GM12878 (cell line): ENCODE results near the gene UFL1. TPM values are rescaled to one million over a fixed set of nuclear protein-coding genes. Genes with fewer than 3 reads are reported as not detected.

Experiments
- ATAC-seq: fragments of 200-7000 bp; cut with Tn5 transposase; 3 replicates; pipeline ENCODE4 v1.9.1; 2020; ENCODE audit warnings: mild to moderate bottlenecking, moderate library complexity
- BruUV-seq: library from RNA; stranded (reverse); fragments of 400-500 nt; replicated peaks from 2 replicates; lab custom pipeline; 2021; lab: Mats Ljungman, UMichigan
- CTCF ChIA-PET: fragments of 300-600 bp; sonication (Branson Sonifier 250); formaldehyde crosslinking; extraction: SDS; loops from one replicate; lab custom pipeline; 2021; ENCODE audit warnings: inconsistent platforms; lab: Yijun Ruan, JAX
- POLR2A ChIA-PET: fragments of 350-600 bp; formaldehyde crosslinking; extraction: SDS; loops from one replicate; lab custom pipeline; 2021; ENCODE audit warnings: inconsistent platforms; lab: Charles Lee
- RAD21 ChIA-PET: fragments of 300-600 bp; sonication (Branson Sonifier 250); formaldehyde crosslinking; loops from one replicate; lab custom pipeline; 2023; ENCODE audit warnings: antibody characterized with exemption; ENCODE audit not compliant: unreplicated experiment; lab: Charles Lee
- SMC1A ChIA-PET: fragments of 300-600 bp; sonication (Branson Sonifier 250); formaldehyde crosslinking; loops from one replicate; lab custom pipeline; 2023; ENCODE audit not compliant: unreplicated experiment, uncharacterized antibody; lab: Charles Lee
- DNase-seq: peaks from one replicate; pipeline ENCODE4 v3.0.0-alpha.2; 2011; ENCODE audit warnings: low read depth, low spot score
- FAIRE-seq: peaks from 3 replicates; lab custom pipeline; 2011; peaks lifted over from hg19 to GRCh38; lab: Jason Lieb, UNC
- H2AFZ ChIP-seq: 2 replicates; pipeline ENCODE4 v1.6.0; 2011; ENCODE audit warnings: low read depth, low read length, control low read depth; ENCODE audit not compliant: control insufficient read depth
- H3K27ac ChIP-seq: 2 replicates; pipeline ENCODE4 v1.5.1; 2011; ENCODE audit warnings: control low read depth; ENCODE audit not compliant: control insufficient read depth, insufficient read depth
- H3K27me3 ChIP-seq, 2 experiments: replicated peaks in 1 of 2; 2 replicates each; pipeline versions ENCODE4 v1.6.0 to v1.6.1; 2011; ENCODE audit warnings: low read length in 1 of 2; ENCODE audit not compliant: control insufficient read depth in 2 of 2, insufficient read depth in 2 of 2
- H3K36me3 ChIP-seq, 2 experiments: 2 replicates each; pipeline ENCODE4 v1.5.1; 2011; ENCODE audit warnings: low read length in 1 of 2; ENCODE audit not compliant: control insufficient read depth in 2 of 2, insufficient read depth in 2 of 2
- H3K4me1 ChIP-seq: 2 replicates; pipeline ENCODE4 v1.6.1; 2011; ENCODE audit warnings: mild to moderate bottlenecking, low read length, moderate library complexity, mixed read lengths; ENCODE audit not compliant: control insufficient read depth, insufficient read depth
- H3K4me2 ChIP-seq: 2 replicates; pipeline ENCODE4 v1.6.0; 2011; ENCODE audit warnings: control low read depth; ENCODE audit not compliant: control insufficient read depth, insufficient read depth
- H3K4me3 ChIP-seq: fragments of 200-600 bp; sonication (generic); 2 replicates; pipeline ENCODE4 v1.5.1; 2016
- H3K79me2 ChIP-seq: 2 replicates; pipeline ENCODE4 v1.6.0; 2011; ENCODE audit warnings: low read length; ENCODE audit not compliant: control insufficient read depth, insufficient read depth
- H3K9ac ChIP-seq: 2 replicates; pipeline ENCODE4 v1.8.0; 2011; ENCODE audit warnings: low read length, control low read depth, mixed read lengths; ENCODE audit not compliant: control insufficient read depth, insufficient read depth
- H3K9me3 ChIP-seq: replicated peaks from 3 replicates; pipeline ENCODE4 v1.5.1; 2011; ENCODE audit warnings: mild to moderate bottlenecking, low read length; ENCODE audit not compliant: control insufficient read depth, insufficient read depth
- H4K20me1 ChIP-seq: 2 replicates; pipeline ENCODE4 v1.6.0; 2011; ENCODE audit not compliant: control insufficient read depth, insufficient read depth
- CEBPB ChIP-seq, 2 experiments: fragments of 150-350 bp in 1 of 2; IDR thresholded peaks; 2 replicates each; pipeline ENCODE4 v1.6.1; 2012 to 2014; ENCODE audit warnings: low read depth in 2 of 2, low read length in 2 of 2, borderline replicate concordance in 1 of 2, inconsistent platforms in 1 of 2
- EGR1 ChIP-seq, 2 experiments: IDR thresholded peaks; 1 replicate in 1 of 2; 2 replicates in 1 of 2; pipeline ENCODE4 v1.6.1; 2011 to 2012; ENCODE audit warnings: low read depth in 2 of 2, low read length in 2 of 2, borderline replicate concordance in 1 of 2, mild to moderate bottlenecking in 1 of 2, moderate library complexity in 1 of 2
- HSF1 ChIP-seq: fragments of 150-350 bp; IDR thresholded peaks from 2 replicates; pipeline ENCODE4 v1.6.1; 2014; ENCODE audit warnings: mild to moderate bottlenecking, low read depth, low read length
- MEF2B ChIP-seq: fragments of 450-650 bp; IDR thresholded peaks from 2 replicates; pipeline ENCODE4 v1.6.1; 2018; ENCODE audit warnings: mild to moderate bottlenecking, moderate library complexity; ENCODE audit not compliant: partially characterized antibody, poor library complexity, severe bottlenecking
- PAX8 ChIP-seq: fragments of 450-650 bp; IDR thresholded peaks from 2 replicates; pipeline ENCODE4 v1.6.1; 2017; ENCODE audit warnings: mild to moderate bottlenecking, moderate library complexity
- PKNOX1 ChIP-seq: fragments of 450-650 bp; IDR thresholded peaks from 2 replicates; pipeline ENCODE4 v1.6.1; 2016; ENCODE audit warnings: mild to moderate bottlenecking
- POLR2AphosphoS5 ChIP-seq: IDR thresholded peaks from 2 replicates; pipeline ENCODE4 v1.6.1; 2011; ENCODE audit warnings: mild to moderate bottlenecking, low read length, inconsistent platforms
- RELB ChIP-seq: fragments of 450-650 bp; IDR thresholded peaks from 2 replicates; pipeline ENCODE4 v1.6.1; 2017; ENCODE audit warnings: low read depth, mild to moderate bottlenecking, moderate library complexity
- SIX5 ChIP-seq: IDR thresholded peaks from 2 replicates; pipeline ENCODE4 v1.6.1; 2011; ENCODE audit warnings: mild to moderate bottlenecking, low read depth, low read length, moderate library complexity; ENCODE audit not compliant: severe bottlenecking
- STAT1 ChIP-seq: fragments of 450-650 bp; conservative IDR thresholded peaks from 2 replicates; pipeline ENCODE4 v1.6.1; 2014; ENCODE audit warnings: antibody characterized with exemption, mild to moderate bottlenecking
- TAF1 ChIP-seq: IDR thresholded peaks from 2 replicates; pipeline ENCODE4 v1.6.1; 2011; ENCODE audit warnings: mild to moderate bottlenecking, low read depth, low read length, borderline replicate concordance
- USF2 ChIP-seq: IDR thresholded peaks from 2 replicates; pipeline ENCODE4 v1.6.1; 2011; ENCODE audit warnings: low read depth, low read length, improper control_type of control experiment, borderline replicate concordance
- WGBS: methylation state at CpG from one replicate; pipeline ENCODE4 v1.1.6; 2016; ENCODE audit warnings: low lambda C conversion rate; ENCODE audit not compliant: insufficient replicate concordance, insufficient coverage; ENCODE audit errors: missing lambda C conversion rate; 5-methylcytosine and 5-hydroxymethylcytosine counted together
- in situ Hi-C: fragments of 300-500 bp; cut with MboI; formaldehyde crosslinking; loops from 9 replicates; pipeline ENCODE4 v1.14.3; 2018; ENCODE audit warnings: mixed read lengths
- intact Hi-C: fragments of 100-400 bp; cut with micrococcal nuclease; formaldehyde crosslinking; loops from one replicate; pipeline ENCODE4 v1.14.2; 2022; ENCODE audit not compliant: unreplicated experiment
- polyA plus RNA-seq, 11 experiments: library from polyadenylated mRNA; depleted of rRNA in 4 of 11; unstranded in 6 of 11; stranded (reverse) in 5 of 11; fragments of >200 nt; fragmentation: Nextera tagmentation in 4 of 11; fragmentation: Illumina TruSeq in 1 of 11; extraction: Ambion mirVana in 4 of 11; extraction: Trizol in 1 of 11; gene quantifications; 1 replicate in 1 of 11; 2 replicates in 10 of 11; pipeline versions ENCODE4 v1.2.1 to v1.2.3, GENCODE V29; 2011 to 2016; ENCODE audit warnings: inconsistent platforms in 2 of 11, missing spikeins in 2 of 11, low read depth in 1 of 11
- total RNA-seq, 4 experiments: library from RNA; depleted of rRNA in 3 of 4; stranded (reverse); fragments of >200 nt in 3 of 4; fragmentation: Illumina TruSeq in 1 of 4; extraction: Trizol in 1 of 4; gene quantifications; 2 replicates each; pipeline versions ENCODE4 v1.2.1 to v1.2.3, GENCODE V29; 2013 to 2021

The UFL1 gene
- total and polyA plus RNA-seq, 10 of the 15 experiments (the other 5 are each of a cell fraction or from before 2014, with no cell fraction given), result 13.8 to 29.3 (median 24.4) TPM

GRCh38 chr6:96537726-96538125 is 16.1 kb downstream of the UFL1 start:
- ChIA-PET POLR2A (no interaction called here), RAD21 (no interaction called here), SMC1A (interaction anchor here (1.1 to 1.8 kb wide), 2 partner anchors 10 to 15 kb away, joined by 3 to 5 read pairs; no protein-coding TSS in a partner anchor), CTCF (interaction anchor here (0.6 to 1.3 kb wide), 3 partner anchors 16 to 75 kb away, joined by 3 read pairs; no protein-coding TSS in a partner anchor)
- Histone ChIP-seq H3K36me3 (peaks cover 0 to 25% of the 10 kb centered on the region in 2 experiments; a peak in 2 of 4 replicates), H3K79me2 (no peaks in the 10 kb centered on the region; the same call in 1 of the 2 replicates), H3K4me2 (no peak overlapping the region), H3K9ac (no peak overlapping the region), H3K4me3 (no peak overlapping the region), H3K27me3 (no peaks in the 10 kb centered on the region), H3K4me1 (no peaks in the 10 kb centered on the region), H3K9me3 (peaks cover 3% of the 10 kb centered on the region; the same call in 2 of the 3 replicates), H2AFZ (no peak overlapping the region), H3K27ac (no peak overlapping the region), H4K20me1 (no peaks in the 10 kb centered on the region)
- ATAC-seq (no peak), FAIRE-seq (no peak), DNase-seq (no peak)
- in situ Hi-C loops, result no loop called here
- BruUV-seq, result no TSS peak
- WGBS, result 96% methylated on average over 5 of the region's 5 CpGs
- no peak for TF ChIP-seq MEF2B
- TF ChIP-seq CEBPB (IDR thresholded peaks at IDR 0.05; ENCODE audit: borderline replicate concordance in 1 of 2, low read depth in 2 of 2, low read length in 2 of 2), result no peak
- TF ChIP-seq STAT1, result no peak
- TF ChIP-seq HSF1, result no peak
- no peak for TF ChIP-seq PAX8
- no peak for TF ChIP-seq EGR1 (IDR thresholded peaks at IDR 0.05; ENCODE audit: borderline replicate concordance in 1 of 2, low read depth in 2 of 2, low read length in 2 of 2)
- no peak for TF ChIP-seq SIX5
- TF ChIP-seq POLR2AphosphoS5, result no peak
- TF ChIP-seq PKNOX1, result no peak
- no peak for TF ChIP-seq TAF1
- TF ChIP-seq RELB, result no peak
- no peak for TF ChIP-seq USF2
- intact Hi-C loops, result no loop called here
